ES-I3 (cell line): Measurements from ENCODE around the gene PRR23E.

ENCODE experiments used
- H3K36me3 ChIP-seq: 2 replicates; pipeline ENCODE4 v1.6.1; 2013; ENCODE audit warnings: mild to moderate bottlenecking, low read length, control low read depth, moderate library complexity; ENCODE audit not compliant: insufficient read depth
- H3K4me1 ChIP-seq: 2 replicates; pipeline ENCODE4 v1.6.1; 2013; ENCODE audit warnings: mild to moderate bottlenecking, control low read depth, low read length; ENCODE audit not compliant: insufficient read depth
- H3K9ac ChIP-seq: 2 replicates; pipeline ENCODE4 v1.6.1; 2013; ENCODE audit warnings: low read depth, mild to moderate bottlenecking, low read length, moderate library complexity
- H3K9me3 ChIP-seq: 2 replicates; pipeline ENCODE4 v1.6.1; 2013; ENCODE audit warnings: mild to moderate bottlenecking, low read length, moderate library complexity; ENCODE audit not compliant: control insufficient read depth, insufficient read depth

PRR23E gene

GRCh38 chr3:127158614-127159229 lies 34.2 kb upstream of the PRR23E start:
- Histone ChIP-seq H3K9me3 (no peaks in the 10 kb centered on the region), H3K36me3 (no peaks in the 10 kb centered on the region), H3K9ac (no peak overlapping the region), H3K4me1 (no peaks in the 10 kb centered on the region)

- Histone ChIP-seq H3K36me3 (no peaks in the 10 kb centered on the region), H3K9me3 (no peaks in the 10 kb centered on the region), H3K4me1 (no peaks in the 10 kb centered on the region), H3K9ac (no peak overlapping the region)
These were observed 33.4 kb upstream of the PRR23E start for GRCh38 chr3:127159543-127159942.

GRCh38 chr3:127161236-127161635 lies 31.7 kb upstream of the PRR23E start:
- Histone ChIP-seq H3K36me3 (no peaks in the 10 kb centered on the region), H3K4me1 (no peaks in the 10 kb centered on the region), H3K9me3 (no peaks in the 10 kb centered on the region), H3K9ac (no peak overlapping the region)

- H3K9me3 ChIP-seq, result no peaks in the 10 kb centered on the region
- H3K4me1 ChIP-seq, result no peaks in the 10 kb centered on the region
- no peak overlapping the region for H3K9ac ChIP-seq
- no peaks in the 10 kb centered on the region for H3K36me3 ChIP-seq
These were observed 30.9 kb upstream of the PRR23E start for GRCh38 chr3:127161973-127162579.

GRCh38 chr3:127162947-127163645 lies 29.8 kb upstream of the PRR23E start:
- H3K36me3 ChIP-seq, result no peaks in the 10 kb centered on the region
- H3K9me3 ChIP-seq, result no peaks in the 10 kb centered on the region
- no peak overlapping the region for H3K9ac ChIP-seq

GRCh38 chr3:127164615-127165014 lies 28.3 kb upstream of the PRR23E start:
- Histone ChIP-seq H3K9me3 (no peaks in the 10 kb centered on the region), H3K36me3 (no peaks in the 10 kb centered on the region), H3K9ac (no peak overlapping the region), H3K4me1 (no peaks in the 10 kb centered on the region)

More at GRCh38 chr3:127162947-127163645, 29.8 kb upstream of the PRR23E start:
- no peaks in the 10 kb centered on the region for H3K4me1 ChIP-seq

GRCh38 chr3:127165036-127165435 lies 27.9 kb upstream of the PRR23E start:
- no peaks in the 10 kb centered on the region for H3K9me3 ChIP-seq
- H3K36me3 ChIP-seq, result no peaks in the 10 kb centered on the region
- no peaks in the 10 kb centered on the region for H3K4me1 ChIP-seq
- no peak overlapping the region for H3K9ac ChIP-seq

- Histone ChIP-seq H3K9ac (no peak overlapping the region), H3K36me3 (no peaks in the 10 kb centered on the region), H3K9me3 (no peaks in the 10 kb centered on the region), H3K4me1 (no peaks in the 10 kb centered on the region)
These were observed 27.0 kb upstream of the PRR23E start for GRCh38 chr3:127165694-127166485.

- no peaks in the 10 kb centered on the region for H3K4me1 ChIP-seq
- H3K9me3 ChIP-seq, result no peaks in the 10 kb centered on the region
- H3K36me3 ChIP-seq, result no peaks in the 10 kb centered on the region
- no peak overlapping the region for H3K9ac ChIP-seq
These were observed 26.3 kb upstream of the PRR23E start for GRCh38 chr3:127166501-127167065.

- H3K9ac ChIP-seq, result no peak overlapping the region
- H3K36me3 ChIP-seq, result no peaks in the 10 kb centered on the region
- H3K4me1 ChIP-seq, result peaks cover 4% of the 10 kb centered on the region; the same call in 1 of the 2 replicates
- H3K9me3 ChIP-seq, result no peaks in the 10 kb centered on the region
These were observed 25.5 kb upstream of the PRR23E start for GRCh38 chr3:127167315-127168043.

- no peaks in the 10 kb centered on the region for H3K36me3 ChIP-seq
- H3K9me3 ChIP-seq, result no peaks in the 10 kb centered on the region
These were observed 24.7 kb upstream of the PRR23E start for GRCh38 chr3:127168271-127168670.

GRCh38 chr3:127170814-127171213 lies 22.1 kb upstream of the PRR23E start:
- Histone ChIP-seq H3K4me1 (peaks cover 13% of the 10 kb centered on the region; the same call in 1 of the 2 replicates), H3K9ac (no peak overlapping the region), H3K36me3 (no peaks in the 10 kb centered on the region), H3K9me3 (no peaks in the 10 kb centered on the region)

More at GRCh38 chr3:127168271-127168670, 24.7 kb upstream of the PRR23E start:
- H3K4me1 ChIP-seq, result peaks cover 10% of the 10 kb centered on the region; the same call in 1 of the 2 replicates
- H3K9ac ChIP-seq, result no peak overlapping the region

- Histone ChIP-seq H3K9ac (no peak overlapping the region), H3K4me1 (peaks cover 13% of the 10 kb centered on the region; the same call in 1 of the 2 replicates), H3K9me3 (no peaks in the 10 kb centered on the region), H3K36me3 (no peaks in the 10 kb centered on the region)
These were observed 21.6 kb upstream of the PRR23E start for GRCh38 chr3:127171320-127171719.
